Gastroesophageal sphincter (tissue), 3 donors: ENCODE results near the gene NOL4L.

Source experiments
- POLR2A ChIP-seq, 2 donors: fragments of 450-650 bp; IDR thresholded peaks; one replicate each; pipeline ENCODE4 v1.6.1; 2017; ENCODE audit warnings: antibody characterized with exemption in 2 of 2, mild to moderate bottlenecking in 2 of 2, moderate library complexity in 1 of 2
- POLR2AphosphoS5 ChIP-seq: sonication (generic); formaldehyde crosslinking; IDR thresholded peaks from one replicate; pipeline ENCODE4 v1.6.1; 2017; ENCODE audit warnings: antibody characterized with exemption
- TF ChIP-seq, protein P1 (sequence below), 4 experiments: fragments of 200-600 bp in 2 of 4; fragments of 450-650 bp in 2 of 4; sonication (generic) in 1 of 4; IDR thresholded peaks; one replicate each; pipeline ENCODE4 v1.5.1; 2017 to 2019; ENCODE audit warnings: antibody characterized with exemption in 4 of 4, mild to moderate bottlenecking in 2 of 4, moderate library complexity in 2 of 4

DNA sequence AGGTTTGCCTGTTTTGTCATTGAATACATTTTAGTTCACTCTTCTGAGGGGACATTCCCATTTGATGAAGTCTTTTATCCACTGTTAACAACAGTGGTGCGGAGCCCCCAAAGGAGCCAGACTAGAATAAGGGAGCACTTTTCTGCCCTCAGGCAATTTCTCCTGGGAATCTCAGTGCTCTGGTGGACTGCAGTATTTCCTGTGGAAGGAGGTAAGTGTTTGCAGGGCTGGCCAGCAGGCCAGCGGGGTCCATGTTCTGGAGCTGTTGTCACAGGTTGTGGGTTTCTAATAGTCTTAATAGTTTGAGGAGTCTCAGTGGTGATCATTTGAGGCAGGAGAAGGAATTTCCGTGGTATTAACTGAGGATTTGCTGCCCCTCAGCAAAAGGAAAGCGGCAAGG, 143.5 kb downstream of the NOL4L start:
- no peak for TF ChIP-seq POLR2A (IDR thresholded peaks at IDR 0.05)
- TF ChIP-seq, protein P1, sequence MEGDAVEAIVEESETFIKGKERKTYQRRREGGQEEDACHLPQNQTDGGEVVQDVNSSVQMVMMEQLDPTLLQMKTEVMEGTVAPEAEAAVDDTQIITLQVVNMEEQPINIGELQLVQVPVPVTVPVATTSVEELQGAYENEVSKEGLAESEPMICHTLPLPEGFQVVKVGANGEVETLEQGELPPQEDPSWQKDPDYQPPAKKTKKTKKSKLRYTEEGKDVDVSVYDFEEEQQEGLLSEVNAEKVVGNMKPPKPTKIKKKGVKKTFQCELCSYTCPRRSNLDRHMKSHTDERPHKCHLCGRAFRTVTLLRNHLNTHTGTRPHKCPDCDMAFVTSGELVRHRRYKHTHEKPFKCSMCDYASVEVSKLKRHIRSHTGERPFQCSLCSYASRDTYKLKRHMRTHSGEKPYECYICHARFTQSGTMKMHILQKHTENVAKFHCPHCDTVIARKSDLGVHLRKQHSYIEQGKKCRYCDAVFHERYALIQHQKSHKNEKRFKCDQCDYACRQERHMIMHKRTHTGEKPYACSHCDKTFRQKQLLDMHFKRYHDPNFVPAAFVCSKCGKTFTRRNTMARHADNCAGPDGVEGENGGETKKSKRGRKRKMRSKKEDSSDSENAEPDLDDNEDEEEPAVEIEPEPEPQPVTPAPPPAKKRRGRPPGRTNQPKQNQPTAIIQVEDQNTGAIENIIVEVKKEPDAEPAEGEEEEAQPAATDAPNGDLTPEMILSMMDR (IDR thresholded peaks at IDR 0.05), result no peak
- TF ChIP-seq POLR2AphosphoS5, result no peak
